ENCODE data around the gene TMBIM6. TPM values are rescaled to one million over a fixed set of nuclear protein-coding genes. Genes with fewer than 3 reads are reported as not detected.

Gene TMBIM6
- total RNA-seq, 4 donors from 2014 or later: 228 to 395 (median 322) TPM

DNA sequence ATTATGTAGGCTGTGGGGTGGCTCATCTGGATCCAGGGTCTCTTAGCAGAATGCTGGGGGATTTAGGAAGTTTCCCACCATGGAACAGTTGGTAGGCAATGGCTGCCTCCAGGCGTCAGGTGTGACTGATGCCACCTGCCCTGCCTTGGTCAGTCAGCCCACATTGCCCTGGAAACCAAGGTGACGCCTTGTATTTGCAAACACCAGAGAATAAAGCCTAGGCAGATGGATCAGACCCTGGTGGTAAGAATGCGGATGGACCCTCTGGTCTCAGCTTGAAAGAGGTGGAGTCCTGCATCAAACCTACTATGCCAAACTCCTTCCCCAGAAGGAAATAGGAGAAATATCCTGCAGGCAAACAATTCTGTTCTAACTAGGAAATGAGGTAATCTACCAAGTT is 48.6 kb downstream of the TMBIM6 start:
- H3K36me3 ChIP-seq: peaks cover 14 to 52% (median 46%) of the 10 kb centered on the region in 4 donors
- peaks cover 0 to under 1% (median under 1%) of the 10 kb centered on the region in 4 donors for H3K4me1 ChIP-seq
- 79% methylated on average over 3 of the region's 3 CpGs for WGBS
- H3K4me3 ChIP-seq: no peak overlapping the region
- TF ChIP-seq EP300 (IDR thresholded peaks at IDR 0.05): no peak
- no peak for TF ChIP-seq POLR2AphosphoS5 (IDR thresholded peaks at IDR 0.05)
- TF ChIP-seq POLR2A (IDR thresholded peaks at IDR 0.05; ENCODE audit: low read depth): no peak
- TF ChIP-seq, protein P1, sequence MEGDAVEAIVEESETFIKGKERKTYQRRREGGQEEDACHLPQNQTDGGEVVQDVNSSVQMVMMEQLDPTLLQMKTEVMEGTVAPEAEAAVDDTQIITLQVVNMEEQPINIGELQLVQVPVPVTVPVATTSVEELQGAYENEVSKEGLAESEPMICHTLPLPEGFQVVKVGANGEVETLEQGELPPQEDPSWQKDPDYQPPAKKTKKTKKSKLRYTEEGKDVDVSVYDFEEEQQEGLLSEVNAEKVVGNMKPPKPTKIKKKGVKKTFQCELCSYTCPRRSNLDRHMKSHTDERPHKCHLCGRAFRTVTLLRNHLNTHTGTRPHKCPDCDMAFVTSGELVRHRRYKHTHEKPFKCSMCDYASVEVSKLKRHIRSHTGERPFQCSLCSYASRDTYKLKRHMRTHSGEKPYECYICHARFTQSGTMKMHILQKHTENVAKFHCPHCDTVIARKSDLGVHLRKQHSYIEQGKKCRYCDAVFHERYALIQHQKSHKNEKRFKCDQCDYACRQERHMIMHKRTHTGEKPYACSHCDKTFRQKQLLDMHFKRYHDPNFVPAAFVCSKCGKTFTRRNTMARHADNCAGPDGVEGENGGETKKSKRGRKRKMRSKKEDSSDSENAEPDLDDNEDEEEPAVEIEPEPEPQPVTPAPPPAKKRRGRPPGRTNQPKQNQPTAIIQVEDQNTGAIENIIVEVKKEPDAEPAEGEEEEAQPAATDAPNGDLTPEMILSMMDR (IDR thresholded peaks at IDR 0.05): no peak
- H3K27ac ChIP-seq (replicated peaks in 1 of 4): no peak overlapping the region
- no peak for DNase-seq (ENCODE audit: extremely low spot score)
- H3K27me3 ChIP-seq: no peaks in the 10 kb centered on the region
- H3K9me3 ChIP-seq: no peaks in the 10 kb centered on the region
- intact Hi-C loops (cut with DNase I): no loop called here

DNA sequence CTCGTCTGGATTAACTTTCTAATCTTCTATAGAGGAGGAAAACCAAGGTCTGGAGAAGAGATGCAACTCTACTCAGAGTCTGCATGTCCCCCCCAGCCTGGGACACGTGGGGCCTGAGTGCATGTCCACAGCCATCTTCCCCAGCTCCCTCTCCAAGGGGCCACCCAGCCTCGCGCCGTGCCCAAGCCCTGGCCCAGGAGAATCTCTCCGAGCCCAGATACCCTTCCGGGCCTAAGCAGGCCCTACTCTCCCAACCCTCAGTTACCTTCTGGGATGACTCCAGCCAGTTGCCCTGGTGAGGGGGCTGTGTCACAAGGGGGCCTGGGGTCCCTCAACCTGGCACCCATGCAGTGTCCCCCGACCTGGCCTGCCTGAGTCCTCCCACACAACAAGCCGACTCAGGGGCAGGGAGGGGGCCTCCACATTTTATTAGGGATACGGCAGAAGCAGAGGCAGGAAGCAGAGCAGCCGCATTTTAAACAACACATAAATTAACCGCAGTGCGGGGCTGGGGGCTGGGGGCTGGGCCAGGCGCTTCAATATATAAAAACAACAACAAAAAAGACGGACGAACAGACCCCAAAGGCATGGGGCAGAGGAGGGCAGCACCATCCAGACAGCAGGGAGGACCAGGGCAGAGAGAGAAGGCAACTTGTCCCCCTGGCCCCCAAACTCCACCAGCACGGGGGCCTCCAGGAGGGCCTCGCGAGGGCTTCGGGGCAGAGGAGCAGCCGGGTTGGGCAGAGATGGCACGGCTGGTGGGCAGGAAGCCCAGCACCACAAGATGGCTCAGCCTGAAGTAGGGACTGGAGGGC is 49.6 kb downstream of the TMBIM6 start:
- H3K27me3 ChIP-seq: no peaks in the 10 kb centered on the region
- TF ChIP-seq POLR2A (IDR thresholded peaks at IDR 0.05; ENCODE audit: low read depth) (no peak), EP300 (IDR thresholded peaks at IDR 0.05) (no peak), POLR2AphosphoS5 (IDR thresholded peaks at IDR 0.05) (no peak)
- TF ChIP-seq, protein P1 (IDR thresholded peaks at IDR 0.05): no peak
- no peaks in the 10 kb centered on the region for H3K9me3 ChIP-seq
- intact Hi-C loops (cut with DNase I): no loop called here
- no peak for DNase-seq (ENCODE audit: extremely low spot score)
- H3K36me3 ChIP-seq: peaks cover 14 to 62% (median 55%) of the 10 kb centered on the region in 4 donors
- no peak overlapping the region for H3K4me3 ChIP-seq
- H3K27ac ChIP-seq (replicated peaks in 1 of 4): no peak overlapping the region
- H3K4me1 ChIP-seq: no peaks in the 10 kb centered on the region
- WGBS: 84% methylated on average over 22 of the region's 22 CpGs

DNA sequence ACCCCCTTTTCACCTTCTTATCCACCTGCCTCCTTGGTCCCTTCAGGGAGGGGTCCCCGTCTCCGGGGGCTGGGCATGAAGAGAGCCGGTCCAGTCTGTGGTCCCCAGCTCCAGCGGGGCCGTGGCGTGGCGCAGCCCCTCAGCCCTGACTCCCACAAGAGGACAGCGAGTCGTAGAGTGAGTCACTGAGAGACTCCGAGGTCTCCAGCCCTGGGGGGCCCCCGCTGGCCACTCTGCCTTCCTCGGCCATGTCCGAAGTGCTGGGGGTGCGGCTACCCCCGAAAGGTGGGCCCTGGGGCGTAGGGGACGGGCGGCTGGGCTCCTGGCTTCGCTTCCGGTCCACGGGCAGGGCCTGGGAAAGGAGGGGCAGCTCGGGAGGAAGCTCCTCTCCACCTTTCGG is 50.3 kb downstream of the TMBIM6 start:
- no peaks in the 10 kb centered on the region for H3K27me3 ChIP-seq
- DNase-seq (ENCODE audit: extremely low spot score): no peak
- H3K4me3 ChIP-seq: no peak overlapping the region
- H3K4me1 ChIP-seq: no peaks in the 10 kb centered on the region
- H3K9me3 ChIP-seq: no peaks in the 10 kb centered on the region
- no peak overlapping the region for H3K27ac ChIP-seq (replicated peaks in 1 of 4)
- intact Hi-C loops (cut with DNase I): no loop called here
- peaks cover 14 to 69% (median 63%) of the 10 kb centered on the region in 4 donors for H3K36me3 ChIP-seq
- TF ChIP-seq, protein P1 (IDR thresholded peaks at IDR 0.05): no peak
- TF ChIP-seq POLR2A (IDR thresholded peaks at IDR 0.05; ENCODE audit: low read depth): no peak
- no peak for TF ChIP-seq EP300 (IDR thresholded peaks at IDR 0.05)
- TF ChIP-seq POLR2AphosphoS5 (IDR thresholded peaks at IDR 0.05): no peak
- 92% methylated on average over 5 of the region's 23 CpGs for WGBS

DNA sequence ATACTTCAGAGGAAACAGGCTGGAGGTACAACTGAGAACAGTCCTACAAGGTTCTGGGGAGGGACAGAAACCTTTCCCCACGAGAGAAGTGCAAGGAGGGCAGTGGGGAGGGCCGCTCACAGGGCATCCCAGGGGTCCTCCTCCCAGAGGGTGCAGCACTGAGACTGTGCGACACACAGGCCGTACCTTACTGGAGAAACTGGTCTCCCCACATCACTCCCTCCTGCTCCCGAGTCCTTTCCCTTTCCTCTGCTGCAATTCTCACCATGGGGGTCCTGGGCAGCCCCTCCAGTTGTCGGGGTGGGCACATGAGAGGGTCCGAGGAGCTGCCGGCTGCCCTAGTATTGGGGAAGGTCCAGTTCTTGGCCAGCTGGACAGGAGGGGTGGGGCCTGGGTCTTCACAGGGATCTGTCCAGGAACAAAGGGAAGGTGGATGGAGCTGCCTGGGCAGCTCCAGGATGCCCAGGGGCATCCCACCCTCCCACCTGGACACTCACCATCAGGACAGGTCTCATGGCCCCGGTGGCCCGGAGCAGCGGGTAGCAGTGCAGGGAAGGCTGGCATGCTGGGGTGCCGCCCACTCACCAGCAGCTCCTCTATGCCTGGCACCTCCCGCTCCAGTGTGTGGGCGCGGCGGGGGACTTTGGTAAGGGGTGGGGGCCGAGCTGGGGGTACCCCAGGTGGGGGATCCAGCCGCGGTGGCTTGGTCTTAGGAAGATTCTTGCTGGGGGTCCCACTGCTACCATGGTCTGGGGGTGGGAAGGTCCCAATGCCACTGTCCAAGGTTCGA is 51.0 kb downstream of the TMBIM6 start:
- Histone ChIP-seq H3K27me3 (no peaks in the 10 kb centered on the region), H3K4me1 (no peaks in the 10 kb centered on the region), H3K9me3 (no peaks in the 10 kb centered on the region), H3K4me3 (no peak overlapping the region), H3K27ac (replicated peaks in 1 of 4) (no peak overlapping the region), H3K36me3 (peaks cover 14 to 76% (median 70%) of the 10 kb centered on the region in 4 donors)
- DNase-seq (ENCODE audit: extremely low spot score): no peak
- intact Hi-C loops (cut with DNase I): no loop called here
- WGBS: 93% methylated on average over 6 of the region's 20 CpGs
- TF ChIP-seq, protein P1 (IDR thresholded peaks at IDR 0.05): no peak
- TF ChIP-seq POLR2A (IDR thresholded peaks at IDR 0.05; ENCODE audit: low read depth): no peak
- TF ChIP-seq POLR2AphosphoS5 (IDR thresholded peaks at IDR 0.05): no peak
- no peak for TF ChIP-seq EP300 (IDR thresholded peaks at IDR 0.05)

All from esophagus muscularis mucosa (tissue), 4 donors.